ENCODE data around the gene FAM169A.

DNA sequence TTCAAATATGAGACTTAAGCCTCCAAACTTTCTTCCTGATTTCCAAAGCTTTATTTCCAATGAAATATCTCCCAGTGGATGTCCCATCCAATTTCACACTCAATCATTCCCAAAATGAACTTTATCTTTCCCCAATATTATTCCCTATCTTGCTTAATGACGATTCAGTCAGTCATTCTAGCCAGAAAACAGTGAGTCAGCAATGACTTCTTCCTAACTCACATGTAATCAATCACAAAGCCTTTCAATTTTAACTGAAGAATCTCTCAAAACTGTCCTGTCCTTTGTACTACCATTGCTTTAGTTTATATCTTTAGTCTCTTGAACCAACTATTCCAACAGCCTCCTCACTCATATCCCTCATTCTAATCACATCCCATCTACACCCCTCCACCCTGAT lies 64.2 kb downstream of the FAM169A start:
- TF ChIP-seq, protein P1, sequence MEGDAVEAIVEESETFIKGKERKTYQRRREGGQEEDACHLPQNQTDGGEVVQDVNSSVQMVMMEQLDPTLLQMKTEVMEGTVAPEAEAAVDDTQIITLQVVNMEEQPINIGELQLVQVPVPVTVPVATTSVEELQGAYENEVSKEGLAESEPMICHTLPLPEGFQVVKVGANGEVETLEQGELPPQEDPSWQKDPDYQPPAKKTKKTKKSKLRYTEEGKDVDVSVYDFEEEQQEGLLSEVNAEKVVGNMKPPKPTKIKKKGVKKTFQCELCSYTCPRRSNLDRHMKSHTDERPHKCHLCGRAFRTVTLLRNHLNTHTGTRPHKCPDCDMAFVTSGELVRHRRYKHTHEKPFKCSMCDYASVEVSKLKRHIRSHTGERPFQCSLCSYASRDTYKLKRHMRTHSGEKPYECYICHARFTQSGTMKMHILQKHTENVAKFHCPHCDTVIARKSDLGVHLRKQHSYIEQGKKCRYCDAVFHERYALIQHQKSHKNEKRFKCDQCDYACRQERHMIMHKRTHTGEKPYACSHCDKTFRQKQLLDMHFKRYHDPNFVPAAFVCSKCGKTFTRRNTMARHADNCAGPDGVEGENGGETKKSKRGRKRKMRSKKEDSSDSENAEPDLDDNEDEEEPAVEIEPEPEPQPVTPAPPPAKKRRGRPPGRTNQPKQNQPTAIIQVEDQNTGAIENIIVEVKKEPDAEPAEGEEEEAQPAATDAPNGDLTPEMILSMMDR (IDR thresholded peaks at IDR 0.05) = no peak
- TF ChIP-seq EP300 (IDR thresholded peaks at IDR 0.05) (no peak), POLR2A (IDR thresholded peaks at IDR 0.05) (no peak)

All from ovary (tissue), 3 donors.